Heart left ventricle (tissue), 16 donors: ENCODE data around the gene PYCARD. TPM values are rescaled to one million over a fixed set of nuclear protein-coding genes. Genes with fewer than 3 reads are reported as not detected.

Experiments
- ATAC-seq, 4 donors: fragments of 200-7000 bp; cut with Tn5 transposase; one replicate each; pipeline ENCODE4 v1.9.1; 2020 to 2022; ENCODE audit warnings: moderate library complexity in 4 of 4, mild to moderate bottlenecking in 3 of 4, moderate number of reproducible peaks in 1 of 4
- DNase-seq, 5 donors: peaks; one replicate each; pipeline ENCODE4 v3.0.0-alpha.2; 2020
- H3K27ac ChIP-seq, 12 donors: fragments of 200-600 bp; sonication (generic) in 4 of 12; one replicate each; pipeline versions ENCODE4 v1.5.0 to v1.8.0; 2016 to 2022; ENCODE audit warnings: mild to moderate bottlenecking in 2 of 12
- H3K27me3 ChIP-seq, 9 donors: fragments of 200-600 bp; sonication (generic) in 2 of 9; one replicate each; pipeline versions ENCODE4 v1.5.1 to v1.8.0; 2016 to 2022; ENCODE audit warnings: mild to moderate bottlenecking in 3 of 9
- H3K36me3 ChIP-seq, 9 donors: fragments of 200-600 bp; sonication (generic) in 2 of 9; one replicate each; pipeline versions ENCODE4 v1.5.0 to v1.8.0; 2018 to 2022; ENCODE audit warnings: mild to moderate bottlenecking in 2 of 9
- H3K4me1 ChIP-seq, 12 donors: fragments of 200-600 bp; sonication (generic) in 4 of 12; one replicate each; pipeline versions ENCODE4 v1.5.0 to v1.8.0; 2016 to 2022; ENCODE audit warnings: mild to moderate bottlenecking in 3 of 12
- H3K4me3 ChIP-seq, 12 donors: fragments of 200-600 bp; sonication (generic) in 4 of 12; one replicate each; pipeline versions ENCODE4 v1.5.0 to v1.8.0; 2017 to 2022; ENCODE audit warnings: mild to moderate bottlenecking in 9 of 12, moderate library complexity in 4 of 12
- H3K9me3 ChIP-seq, 12 donors: fragments of 200-600 bp; sonication (generic) in 4 of 12; one replicate each; pipeline versions ENCODE4 v1.5.0 to v1.8.0; 2016 to 2022; ENCODE audit warnings: mild to moderate bottlenecking in 1 of 12
- CTCF ChIP-seq, 12 donors: fragments of 200-600 bp; sonication (generic) in 4 of 12; IDR thresholded peaks; one replicate each; pipeline versions ENCODE4 v1.5.0 to v1.8.0; 2018 to 2022; ENCODE audit warnings: antibody characterized with exemption in 12 of 12, mild to moderate bottlenecking in 5 of 12
- POLR2A ChIP-seq, 2 donors: fragments of 450-650 bp; IDR thresholded peaks; one replicate each; pipeline ENCODE4 v1.6.1; 2017; ENCODE audit warnings: antibody characterized with exemption in 2 of 2, mild to moderate bottlenecking in 2 of 2, moderate library complexity in 2 of 2
- WGBS, 4 donors: extraction: QIAGEN DNeasy Blood & Tissue Kit in 2 of 4; methylation state at CpG; one replicate each; pipeline versions ENCODE4 v1.1.5 to v1.1.7; 2013 to 2018; 5-methylcytosine and 5-hydroxymethylcytosine counted together
- intact Hi-C, 10 donors: fragments of 100-400 bp; cut with DNase I; formaldehyde crosslinking; loops; one replicate each; pipeline versions ENCODE4 v1.11.1 to v1.14.2; 2022
- polyA plus RNA-seq, 2 donors: library from polyadenylated mRNA; stranded (reverse); fragments of 200-250 nt; gene quantifications; one replicate each; pipeline ENCODE4 v1.2.3, GENCODE V29; 2013
- total RNA-seq, 9 donors: library from RNA; depleted of rRNA in 2 of 9; stranded (reverse); fragments of >200 nt in 2 of 9; fragmentation: NEBNext Ultra II Directional in 3 of 9; extraction: Animal tissue kit (Norgen Biotek cat#: 25700) in 3 of 9; gene quantifications; one replicate each; pipeline versions ENCODE4 v1.1.0 to v1.2.4, GENCODE V29; 2016 to 2023
- donor health status: ischemic (EF 13 %, LVEDD 7.1; RV severe dilation, severe dysfunction).
- donor health status: healthy with polysubstance abuse.
- donor health status: DM: no; HTN: yes; CAD: no.
- donor health status: DM: no; HTN: no; CAD: no.
- donor health status: ischemic (EF 25% LVEDD 6.9; RV normal size, moderate dysfunction).
- donor health status: ischemic (EF 25% LVEDD 5.7; RV mildly dilated, moderate dysfunction).
- donor health status: healthy.
- donor health status: DM: yes; HTN: yes; CAD: no.
- donor health status: ischemic (EF 35%, LVEDD 5.7; RV mildly dilated, moderate dysfunction).
- donor health status: nonischemic (EF 11% LVEDD 7.7; RV severe dilation, severe dysfunction).
- donor health status: DM: yes; HTN: yes; CAD: no.
- donor health status: PGD.
- donor health status: ischemic (EF 29% LVEDD 5.4; RV normal size, mild dysfunction).
- donor health status: nonischemic (EF 23%, LVEDD 6.1; RV moderate dilation, normal function).

The PYCARD gene
- total and polyA plus RNA-seq, 11 donors, result 2.0 to 42.2 (median 5.2) TPM

GRCh38 chr16:31168848-31169247 lies 33.7 kb downstream of the PYCARD start:
- WGBS, 4 donors, result 64 to 83% (median 71%) methylated on average over 2 of the region's 2 CpGs
- Histone ChIP-seq H3K9me3 (no peaks in the 10 kb centered on the region), H3K36me3 (no peaks in the 10 kb centered on the region), H3K27me3 (no peaks in the 10 kb centered on the region), H3K27ac (peak overlapping the region in 1 of 12 donors; percentile 5), H3K4me1 (peaks cover 0 to 10% (median 0%) of the 10 kb centered on the region in 12 donors), H3K4me3 (no peak overlapping the region)
- intact Hi-C loops, result no loop called here
- DNase-seq (no peak), ATAC-seq (no peak)
- TF ChIP-seq CTCF (IDR thresholded peaks at IDR 0.05) (no peak), POLR2A (IDR thresholded peaks at IDR 0.05) (no peak)

GRCh38 chr16:31167315-31167714 lies 35.2 kb downstream of the PYCARD start:
- WGBS, 4 donors, result 88 to 94% (median 93%) methylated on average over 8 of the region's 8 CpGs
- TF ChIP-seq POLR2A (IDR thresholded peaks at IDR 0.05) (no peak), CTCF (IDR thresholded peaks at IDR 0.05) (no peak)
- intact Hi-C loops, result no loop called here

GRCh38 chr16:31157136-31157535 lies 45.4 kb downstream of the PYCARD start:
- intact Hi-C loops, result loop anchor here in 1 of 10 donors (10.0 kb wide), 1 partner anchor 182 kb away; no protein-coding TSS in a partner anchor
- ATAC-seq (peak in 2 of 4 donors; percentile 28 to 68), DNase-seq (peak in 1 of 5 donors; percentile 70)
- 39 to 60% (median 49%) methylated on average over 8 of the region's 8 CpGs for WGBS, 4 donors
- no peak overlapping the region for H3K4me3 ChIP-seq
- H3K27ac ChIP-seq, result no peak overlapping the region
- H3K36me3 ChIP-seq, result no peaks in the 10 kb centered on the region
- peaks cover 0 to 7% (median 0%) of the 10 kb centered on the region in 12 donors for H3K4me1 ChIP-seq
- no peak for TF ChIP-seq POLR2A (IDR thresholded peaks at IDR 0.05)
- no peak for TF ChIP-seq CTCF (IDR thresholded peaks at IDR 0.05)
- peaks cover 0 to 4% (median 0%) of the 10 kb centered on the region in 9 donors for H3K27me3 ChIP-seq
- no peaks in the 10 kb centered on the region for H3K9me3 ChIP-seq

More at GRCh38 chr16:31167315-31167714, 35.2 kb downstream of the PYCARD start:
- H3K4me3 ChIP-seq, result no peak overlapping the region
- ATAC-seq, result no peak
- no peak for DNase-seq
- H3K27me3 ChIP-seq, result no peaks in the 10 kb centered on the region
- peaks cover 0 to 10% (median 0%) of the 10 kb centered on the region in 12 donors for H3K4me1 ChIP-seq
- H3K27ac ChIP-seq, result no peak overlapping the region
- no peaks in the 10 kb centered on the region for H3K36me3 ChIP-seq
- no peaks in the 10 kb centered on the region for H3K9me3 ChIP-seq

Other genes with a start within 250 kb of the PYCARD start
- 10 to 100 TPM in 3 of 9 donors, 1 to 10 TPM in 6; 4.6 to 12.1 (median 9.0) TPM for gene SETD1A, start 245.0 kb downstream of the PYCARD start, total RNA-seq
- 1 to 10 TPM; 8.1 to 9.3 TPM for gene SETD1A, start 245.0 kb downstream of the PYCARD start, polyA plus RNA-seq
- 10 to 100 TPM in 3 of 9 donors, 1 to 10 TPM in 6; 3.8 to 27.2 (median 6.9) TPM for gene HSD3B7, start 217.6 kb downstream of the PYCARD start, total RNA-seq
- 1 to 10 TPM; 7.1 to 7.8 TPM for gene HSD3B7, start 217.6 kb downstream of the PYCARD start, polyA plus RNA-seq
- 1 to 10 TPM in 4 of 9 donors, under 1 TPM in 5; 0.20 to 2.1 (median 1.00) TPM for gene STX1B, start 192.1 kb downstream of the PYCARD start, total RNA-seq
- under 1 TPM; 0.22 to 0.76 TPM for gene STX1B, start 192.1 kb downstream of the PYCARD start, polyA plus RNA-seq
- gene STX4, start 169.2 kb downstream of the PYCARD start, total RNA-seq, result 10 to 100 TPM; 19.5 to 65.8 (median 39.7) TPM
- 10 to 100 TPM; 50.5 to 73.8 TPM for gene STX4, start 169.2 kb downstream of the PYCARD start, polyA plus RNA-seq
- 10 to 100 TPM in 2 of 9 donors, 1 to 10 TPM in 7; 3.5 to 11.4 (median 5.8) TPM for gene ZNF668, start 128.5 kb downstream of the PYCARD start, total RNA-seq
- gene ZNF668, start 128.5 kb downstream of the PYCARD start, polyA plus RNA-seq, result 1 to 10 TPM; 6.6 to 9.8 TPM
- 10 to 100 TPM in 6 of 9 donors, 1 to 10 TPM in 3; 8.3 to 15.5 (median 10.3) TPM for gene ZNF646, start 128.3 kb downstream of the PYCARD start, total RNA-seq
- 1 to 10 TPM; 6.4 to 7.6 TPM for gene ZNF646, start 128.3 kb downstream of the PYCARD start, polyA plus RNA-seq
- gene PRSS53, start 113.8 kb downstream of the PYCARD start, total RNA-seq, result 1 to 10 TPM in 1 of 9 donors, under 1 TPM in 8; 0.16 to 1.4 (median 0.44) TPM
- gene PRSS53, start 113.8 kb downstream of the PYCARD start, polyA plus RNA-seq, result under 1 TPM; 0.80 to 0.84 TPM
- 10 to 100 TPM; 25.9 to 63.1 (median 42.0) TPM for gene VKORC1, start 108.0 kb downstream of the PYCARD start, total RNA-seq
- gene VKORC1, start 108.0 kb downstream of the PYCARD start, polyA plus RNA-seq, result 100 to 1,000 TPM in 1 of 2 donors, 10 to 100 TPM in 1; 40.2 to 134 TPM
- gene BCKDK, start 94.4 kb downstream of the PYCARD start, total RNA-seq, result 100 to 1,000 TPM in 2 of 9 donors, 10 to 100 TPM in 7; 61.9 to 134 (median 70.0) TPM
- 10 to 100 TPM; 42.6 to 57.4 TPM for gene BCKDK, start 94.4 kb downstream of the PYCARD start, polyA plus RNA-seq
- 10 to 100 TPM; 52.8 to 79.8 (median 64.7) TPM for gene KAT8, start 85.1 kb downstream of the PYCARD start, total RNA-seq
- gene KAT8, start 85.1 kb downstream of the PYCARD start, polyA plus RNA-seq, result 10 to 100 TPM; 56.7 to 83.2 TPM
- under 1 TPM in 4 of 9 donors, not detected in 5; 0.17 to 0.44 (median 0.39) TPM for gene PRSS8, start 67.0 kb downstream of the PYCARD start, total RNA-seq
- gene PRSS8, start 67.0 kb downstream of the PYCARD start, polyA plus RNA-seq, result under 1 TPM; 0.17 to 0.23 TPM
- 1 to 10 TPM in 7 of 9 donors, under 1 TPM in 2; 0.35 to 5.1 (median 1.2) TPM for gene PRSS36, start 52.7 kb downstream of the PYCARD start, total RNA-seq
- 1 to 10 TPM; 1.0 to 2.6 TPM for gene PRSS36, start 52.7 kb downstream of the PYCARD start, polyA plus RNA-seq
- gene FUS, start 22.6 kb downstream of the PYCARD start, total RNA-seq, result 100 to 1,000 TPM in 7 of 9 donors, 10 to 100 TPM in 2; 20.3 to 213 (median 127) TPM
- 100 to 1,000 TPM; 127 to 155 TPM for gene FUS, start 22.6 kb downstream of the PYCARD start, polyA plus RNA-seq
- 1 to 10 TPM in 8 of 9 donors, under 1 TPM in 1; 0.32 to 3.4 (median 1.6) TPM for gene TRIM72, start 11.4 kb upstream of the PYCARD start, total RNA-seq
- gene TRIM72, start 11.4 kb upstream of the PYCARD start, polyA plus RNA-seq, result 1 to 10 TPM; 1.0 to 1.2 TPM
- gene PYDC1, start 14.4 kb upstream of the PYCARD start, total RNA-seq, result not detected
- not detected for gene PYDC1, start 14.4 kb upstream of the PYCARD start, polyA plus RNA-seq
- 10 to 100 TPM in 2 of 9 donors, 1 to 10 TPM in 7; 1.9 to 48.7 (median 4.9) TPM for gene ITGAM, start 57.2 kb upstream of the PYCARD start, total RNA-seq
- gene ITGAM, start 57.2 kb upstream of the PYCARD start, polyA plus RNA-seq, result 1 to 10 TPM; 2.5 to 2.6 TPM
- 10 to 100 TPM in 2 of 9 donors, 1 to 10 TPM in 6, under 1 TPM in 1; 0.73 to 52.7 (median 2.0) TPM for gene ITGAX, start 152.4 kb upstream of the PYCARD start, total RNA-seq
- gene ITGAX, start 152.4 kb upstream of the PYCARD start, polyA plus RNA-seq, result 1 to 10 TPM; 2.0 to 2.2 TPM
- gene ITGAD, start 190.6 kb upstream of the PYCARD start, total RNA-seq, result under 1 TPM in 2 of 9 donors, not detected in 7; 0.41 to 0.80 TPM
- not detected for gene ITGAD, start 190.6 kb upstream of the PYCARD start, polyA plus RNA-seq
- 1,000 to 10,000 TPM in 7 of 9 donors, 100 to 1,000 TPM in 2; 393 to 1,682 (median 1,115) TPM for gene COX6A2, start 225.6 kb upstream of the PYCARD start, total RNA-seq
- gene COX6A2, start 225.6 kb upstream of the PYCARD start, polyA plus RNA-seq, result over 10,000 TPM in 1 of 2 donors, 1,000 to 10,000 TPM in 1; 1,628 to 10,029 TPM
- gene ZNF843, start 240.0 kb upstream of the PYCARD start, total RNA-seq, result 1 to 10 TPM; 1.0 to 4.7 (median 2.5) TPM
- 1 to 10 TPM in 1 of 2 donors, under 1 TPM in 1; 0.43 to 1.2 TPM for gene ZNF843, start 240.0 kb upstream of the PYCARD start, polyA plus RNA-seq